Esophagus squamous epithelium (tissue), 4 donors: ENCODE data around the gene RPL18.
A peak's percentile ranks its signal among the peaks of the same experiment; 100 is the strongest.

Experiments
- POLR2A ChIP-seq, 4 donors: fragments of 450-650 bp; IDR thresholded peaks; one replicate each; pipeline ENCODE4 v1.6.1; 2017; ENCODE audit warnings: antibody characterized with exemption in 4 of 4, mild to moderate bottlenecking in 4 of 4, moderate library complexity in 3 of 4
- TF ChIP-seq, protein P1 (sequence below), 6 experiments: fragments of 450-650 bp in 4 of 6; fragments of 200-600 bp in 2 of 6; sonication (generic) in 2 of 6; IDR thresholded peaks; one replicate each; pipeline ENCODE4 v1.5.1; 2016 to 2019; ENCODE audit warnings: antibody characterized with exemption in 6 of 6, mild to moderate bottlenecking in 4 of 6, moderate library complexity in 4 of 6

DNA sequence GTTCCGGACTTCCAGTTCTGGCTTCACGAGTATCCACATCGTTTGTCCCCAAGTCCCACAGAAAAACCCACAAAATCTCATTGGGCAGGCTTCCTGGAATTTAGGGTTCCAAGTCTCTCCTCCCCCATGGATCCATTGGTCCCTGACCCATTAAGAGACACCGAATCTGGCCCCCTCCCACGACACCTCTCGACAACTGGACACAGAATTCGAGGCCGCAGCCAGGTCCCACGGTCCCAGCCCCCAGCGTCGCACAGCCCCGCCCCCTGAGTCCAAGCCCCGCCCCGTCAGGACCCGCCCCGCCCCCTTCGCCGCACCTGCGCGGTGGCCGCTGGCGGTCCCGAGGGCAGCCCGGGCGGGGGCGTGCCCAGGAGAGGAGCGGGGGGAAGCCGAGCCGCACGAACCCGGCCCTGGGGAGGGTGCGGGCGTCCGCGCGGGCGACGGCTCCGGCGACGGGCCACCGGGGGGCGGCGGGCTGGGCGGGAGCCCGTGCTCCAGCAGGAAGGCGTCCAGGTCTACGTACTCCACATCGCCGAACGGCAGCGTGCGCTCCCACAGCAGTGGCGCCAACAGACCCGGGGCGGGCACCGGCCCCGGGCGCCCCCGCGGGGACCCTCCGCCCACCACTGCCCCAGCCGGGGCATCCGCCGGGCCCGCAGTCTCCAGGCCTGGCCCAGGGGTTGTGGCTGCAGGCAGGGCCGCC, 16.4 kb upstream of the RPL18 start:
- TF ChIP-seq POLR2A (IDR thresholded peaks at IDR 0.05), result peak in 3 of 4 donors; percentile 68 to 92 (median 85)
- TF ChIP-seq, protein P1, sequence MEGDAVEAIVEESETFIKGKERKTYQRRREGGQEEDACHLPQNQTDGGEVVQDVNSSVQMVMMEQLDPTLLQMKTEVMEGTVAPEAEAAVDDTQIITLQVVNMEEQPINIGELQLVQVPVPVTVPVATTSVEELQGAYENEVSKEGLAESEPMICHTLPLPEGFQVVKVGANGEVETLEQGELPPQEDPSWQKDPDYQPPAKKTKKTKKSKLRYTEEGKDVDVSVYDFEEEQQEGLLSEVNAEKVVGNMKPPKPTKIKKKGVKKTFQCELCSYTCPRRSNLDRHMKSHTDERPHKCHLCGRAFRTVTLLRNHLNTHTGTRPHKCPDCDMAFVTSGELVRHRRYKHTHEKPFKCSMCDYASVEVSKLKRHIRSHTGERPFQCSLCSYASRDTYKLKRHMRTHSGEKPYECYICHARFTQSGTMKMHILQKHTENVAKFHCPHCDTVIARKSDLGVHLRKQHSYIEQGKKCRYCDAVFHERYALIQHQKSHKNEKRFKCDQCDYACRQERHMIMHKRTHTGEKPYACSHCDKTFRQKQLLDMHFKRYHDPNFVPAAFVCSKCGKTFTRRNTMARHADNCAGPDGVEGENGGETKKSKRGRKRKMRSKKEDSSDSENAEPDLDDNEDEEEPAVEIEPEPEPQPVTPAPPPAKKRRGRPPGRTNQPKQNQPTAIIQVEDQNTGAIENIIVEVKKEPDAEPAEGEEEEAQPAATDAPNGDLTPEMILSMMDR (IDR thresholded peaks at IDR 0.05), result no peak
